ENCODE measurements around the gene DCDC1. TPM values are rescaled to one million over a fixed set of nuclear protein-coding genes. Genes with fewer than 3 reads are reported as not detected.

Gene DCDC1
- total RNA-seq, 2 donors from 2014 or later: 2.9 to 3.2 TPM

DNA sequence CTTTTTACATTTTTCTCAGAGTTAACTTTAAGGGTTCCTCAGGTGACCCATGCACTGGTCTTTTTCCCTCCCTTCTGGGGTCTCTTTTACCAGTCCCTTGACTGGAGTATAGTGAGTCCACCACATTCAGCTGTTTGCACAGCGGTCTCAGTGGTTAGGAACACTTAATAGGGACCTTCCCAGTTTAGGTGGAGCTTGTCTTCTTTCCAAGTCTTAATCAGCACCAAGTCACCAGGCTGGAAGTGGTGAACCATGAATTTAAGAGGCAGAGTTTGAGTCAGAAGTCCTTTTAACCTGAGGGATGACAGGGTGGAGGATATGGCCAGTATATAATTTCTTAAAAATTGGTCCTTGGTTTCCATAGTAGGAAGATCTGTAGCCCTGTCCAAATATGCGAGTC is 433.7 kb downstream of the DCDC1 start:
- peaks cover 6% of the 10 kb centered on the region for H3K9me3 Mint-ChIP-seq
- TF ChIP-seq, protein P1, sequence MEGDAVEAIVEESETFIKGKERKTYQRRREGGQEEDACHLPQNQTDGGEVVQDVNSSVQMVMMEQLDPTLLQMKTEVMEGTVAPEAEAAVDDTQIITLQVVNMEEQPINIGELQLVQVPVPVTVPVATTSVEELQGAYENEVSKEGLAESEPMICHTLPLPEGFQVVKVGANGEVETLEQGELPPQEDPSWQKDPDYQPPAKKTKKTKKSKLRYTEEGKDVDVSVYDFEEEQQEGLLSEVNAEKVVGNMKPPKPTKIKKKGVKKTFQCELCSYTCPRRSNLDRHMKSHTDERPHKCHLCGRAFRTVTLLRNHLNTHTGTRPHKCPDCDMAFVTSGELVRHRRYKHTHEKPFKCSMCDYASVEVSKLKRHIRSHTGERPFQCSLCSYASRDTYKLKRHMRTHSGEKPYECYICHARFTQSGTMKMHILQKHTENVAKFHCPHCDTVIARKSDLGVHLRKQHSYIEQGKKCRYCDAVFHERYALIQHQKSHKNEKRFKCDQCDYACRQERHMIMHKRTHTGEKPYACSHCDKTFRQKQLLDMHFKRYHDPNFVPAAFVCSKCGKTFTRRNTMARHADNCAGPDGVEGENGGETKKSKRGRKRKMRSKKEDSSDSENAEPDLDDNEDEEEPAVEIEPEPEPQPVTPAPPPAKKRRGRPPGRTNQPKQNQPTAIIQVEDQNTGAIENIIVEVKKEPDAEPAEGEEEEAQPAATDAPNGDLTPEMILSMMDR (conservative IDR thresholded peaks at IDR 0.05): no peak
- H3K4me3 Mint-ChIP-seq: no peak overlapping the region
- peaks cover 7% of the 10 kb centered on the region for H3K4me1 Mint-ChIP-seq
- 96% methylated on average over 2 of the region's 2 CpGs; no CpG with 5 or more reads in 1 of the 2 experiments for WGBS, 2 experiments (ENCODE audit: insufficient coverage in 1 of 2, insufficient read length in 1 of 2)
- no peaks in the 10 kb centered on the region for H3K36me3 ChIP-seq (ENCODE audit: control insufficient read depth, insufficient read depth, low read length)
- peaks cover 12% of the 10 kb centered on the region for H3K9me3 ChIP-seq (ENCODE audit: control insufficient read depth, low read length)
- no peak overlapping the region for H3K27ac ChIP-seq (ENCODE audit: low read depth, low read length)
- peaks cover 3% of the 10 kb centered on the region for H3K27me3 Mint-ChIP-seq (ENCODE audit: insufficient read depth)
- no peak overlapping the region for H3K9ac ChIP-seq (ENCODE audit: extremely low read depth, low read length, poor library complexity, severe bottlenecking)
- no peaks in the 10 kb centered on the region for H3K36me3 Mint-ChIP-seq (ENCODE audit: low read depth)
- H3K4me1 ChIP-seq (ENCODE audit: control insufficient read depth, insufficient read depth, low read length): no peaks in the 10 kb centered on the region
- H3K27me3 ChIP-seq (ENCODE audit: control insufficient read depth, insufficient read depth, low read length, poor library complexity, severe bottlenecking): no peaks in the 10 kb centered on the region
- H3K4me3 ChIP-seq (ENCODE audit: low read length): no peak overlapping the region
- DNase-seq: no peak
- no peak overlapping the region for H3K27ac Mint-ChIP-seq

DNA sequence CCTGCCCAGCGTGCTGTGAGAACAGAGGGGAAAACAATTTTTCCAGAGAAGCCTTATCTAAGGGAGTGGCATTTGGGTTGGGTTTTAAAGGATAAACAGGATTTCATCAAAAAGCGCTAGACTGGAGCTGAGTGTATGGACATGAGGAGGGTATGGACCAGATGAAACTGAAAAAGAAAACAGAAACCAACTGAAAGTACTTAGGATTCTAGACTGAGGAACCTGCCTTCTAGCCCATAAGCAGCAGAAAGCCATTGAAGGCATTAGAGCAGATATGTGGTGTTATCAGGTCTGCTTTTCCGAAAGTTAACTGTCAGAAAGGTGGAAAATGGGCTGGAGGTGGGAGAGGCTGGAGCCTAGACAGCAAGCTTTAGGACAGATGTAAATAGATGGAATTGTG is 443.4 kb downstream of the DCDC1 start:
- H3K9me3 Mint-ChIP-seq: no peaks in the 10 kb centered on the region
- TF ChIP-seq, protein P1 (conservative IDR thresholded peaks at IDR 0.05): no peak
- H3K9me3 ChIP-seq (ENCODE audit: control insufficient read depth, low read length): no peaks in the 10 kb centered on the region
- H3K4me1 ChIP-seq (ENCODE audit: control insufficient read depth, insufficient read depth, low read length): no peaks in the 10 kb centered on the region
- no peak for DNase-seq
- WGBS, 2 experiments (ENCODE audit: insufficient coverage in 1 of 2, insufficient read length in 1 of 2): 88 to 89% methylated on average over 2 to 3 of the region's 3 CpGs
- no peaks in the 10 kb centered on the region for H3K36me3 ChIP-seq (ENCODE audit: control insufficient read depth, insufficient read depth, low read length)
- no peak overlapping the region for H3K27ac Mint-ChIP-seq
- H3K27ac ChIP-seq (ENCODE audit: low read depth, low read length): no peak overlapping the region
- no peak overlapping the region for H3K4me3 Mint-ChIP-seq
- no peak overlapping the region for H3K4me3 ChIP-seq (ENCODE audit: low read length)
- H3K4me1 Mint-ChIP-seq: no peaks in the 10 kb centered on the region
- H3K27me3 ChIP-seq (ENCODE audit: control insufficient read depth, insufficient read depth, low read length, poor library complexity, severe bottlenecking): no peaks in the 10 kb centered on the region
- no peaks in the 10 kb centered on the region for H3K27me3 Mint-ChIP-seq (ENCODE audit: insufficient read depth)
- H3K9ac ChIP-seq (ENCODE audit: extremely low read depth, low read length, poor library complexity, severe bottlenecking): no peak overlapping the region
- H3K36me3 Mint-ChIP-seq (ENCODE audit: low read depth): no peaks in the 10 kb centered on the region

DNA sequence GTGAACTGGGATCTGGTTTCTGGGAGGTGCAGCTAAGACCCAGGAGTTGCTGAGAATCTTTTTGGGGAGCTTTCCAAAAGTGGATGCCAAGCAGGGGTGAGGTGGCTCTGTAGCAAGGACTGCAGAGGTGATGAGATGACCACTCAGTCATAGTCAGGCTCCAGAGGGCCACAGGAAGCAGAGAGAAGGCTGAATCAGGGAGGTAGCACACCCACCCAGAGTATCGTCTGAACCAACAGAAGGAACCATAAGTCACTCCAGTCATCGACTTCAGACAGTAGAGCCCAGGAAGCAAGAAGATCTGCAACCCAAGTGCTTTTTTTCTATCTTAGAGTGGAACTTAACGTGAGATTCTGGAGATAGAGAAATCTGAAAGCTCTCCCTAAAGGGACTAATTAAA is 447.7 kb downstream of the DCDC1 start:
- Mint-ChIP-seq H3K27ac (no peak overlapping the region), H3K4me3 (no peak overlapping the region), H3K4me1 (no peaks in the 10 kb centered on the region), H3K9me3 (no peaks in the 10 kb centered on the region), H3K27me3 (ENCODE audit: insufficient read depth) (no peaks in the 10 kb centered on the region), H3K36me3 (ENCODE audit: low read depth) (no peaks in the 10 kb centered on the region)
- 84 to 88% methylated on average over 3 of the region's 3 CpGs for WGBS, 2 experiments (ENCODE audit: insufficient coverage in 1 of 2, insufficient read length in 1 of 2)
- TF ChIP-seq, protein P1 (conservative IDR thresholded peaks at IDR 0.05): no peak
- no peak overlapping the region for H3K27ac ChIP-seq (ENCODE audit: low read depth, low read length)
- no peaks in the 10 kb centered on the region for H3K9me3 ChIP-seq (ENCODE audit: control insufficient read depth, low read length)
- no peaks in the 10 kb centered on the region for H3K4me1 ChIP-seq (ENCODE audit: control insufficient read depth, insufficient read depth, low read length)
- no peak for DNase-seq
- no peaks in the 10 kb centered on the region for H3K27me3 ChIP-seq (ENCODE audit: control insufficient read depth, insufficient read depth, low read length, poor library complexity, severe bottlenecking)
- no peaks in the 10 kb centered on the region for H3K36me3 ChIP-seq (ENCODE audit: control insufficient read depth, insufficient read depth, low read length)
- no peak overlapping the region for H3K9ac ChIP-seq (ENCODE audit: extremely low read depth, low read length, poor library complexity, severe bottlenecking)
- no peak overlapping the region for H3K4me3 ChIP-seq (ENCODE audit: low read length)

Data from endodermal cell (in vitro differentiated cells).